ENCODE measurements around the gene BICDL1.

Gene BICDL1

DNA sequence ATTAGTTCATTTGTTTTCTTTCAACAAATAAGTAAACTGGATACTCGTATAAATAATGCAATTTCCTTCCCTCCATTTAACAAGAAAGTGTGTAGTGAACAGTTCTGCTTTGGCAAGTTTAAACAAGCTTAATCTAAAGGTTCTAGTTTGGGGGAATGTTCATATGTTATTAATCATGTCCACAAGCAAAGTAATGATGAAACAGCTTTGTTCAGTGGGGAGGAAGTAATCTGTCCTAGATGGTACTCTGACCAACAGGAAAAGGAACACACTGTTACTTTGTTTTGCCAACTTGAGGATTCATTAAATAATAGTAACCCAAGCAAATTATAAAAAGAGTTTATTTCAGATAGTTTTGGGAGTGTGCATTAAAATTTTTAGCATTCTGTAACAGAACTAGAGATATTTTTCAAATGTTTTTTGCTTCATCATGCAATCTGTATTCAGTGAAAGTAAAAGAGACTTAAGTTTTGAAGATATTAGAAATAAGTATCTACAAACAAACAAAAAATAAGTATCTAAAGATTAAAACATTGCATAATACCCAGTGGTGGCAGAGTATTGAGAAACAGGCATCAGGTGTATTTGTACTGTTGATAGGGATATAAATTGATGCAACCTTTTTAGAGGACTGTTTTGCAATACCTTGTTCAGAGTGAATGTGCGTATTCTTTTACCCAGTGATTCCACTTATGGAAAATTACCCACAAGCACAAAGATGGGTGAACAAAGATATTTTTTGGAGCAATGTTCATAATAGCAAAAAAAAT lies 66.4 kb downstream of the BICDL1 start:
- DNase-seq (ENCODE audit: low read depth in 2 of 2), result no peak

DNA sequence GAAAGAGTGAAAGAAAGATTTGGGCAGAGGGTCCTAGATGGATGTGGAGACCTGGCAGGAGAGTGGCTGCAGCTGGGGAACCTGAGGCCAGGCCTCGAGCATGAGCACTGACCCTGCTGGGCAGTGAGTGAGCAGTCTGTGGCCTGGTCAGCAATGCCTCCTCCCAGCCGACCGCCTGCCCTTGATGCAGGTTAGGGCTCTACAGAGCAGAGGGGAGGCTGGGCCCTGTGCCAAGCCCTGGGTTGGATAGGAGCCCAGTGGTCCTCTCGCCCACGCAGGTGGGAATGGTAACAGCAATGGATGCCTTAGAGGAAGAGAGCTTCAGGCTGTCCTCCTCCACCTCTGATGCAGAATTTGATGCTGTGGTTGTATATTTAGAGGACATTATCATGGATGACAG lies 67.7 kb downstream of the BICDL1 start:
- DNase-seq (ENCODE audit: low read depth in 2 of 2), result no peak

DNA sequence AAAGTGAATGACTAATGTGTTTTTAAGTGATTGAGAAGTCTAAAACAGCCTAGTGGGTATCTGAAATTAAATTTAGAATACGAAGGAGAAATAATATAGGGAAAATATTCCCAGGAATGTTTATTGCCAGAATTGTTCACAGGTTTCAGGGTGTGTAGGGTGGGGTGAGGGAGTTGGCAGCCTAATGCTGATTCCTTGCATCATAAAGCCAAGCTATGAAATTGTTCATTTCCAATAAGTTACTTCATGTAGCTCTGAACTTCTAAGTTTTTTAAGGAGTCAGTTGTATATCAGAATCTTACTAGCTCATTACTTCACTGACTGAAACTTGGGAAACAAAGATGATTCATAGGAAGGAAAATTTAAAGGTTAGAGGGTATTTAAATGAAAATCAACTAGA lies 71.2 kb downstream of the BICDL1 start:
- no peak for DNase-seq (ENCODE audit: low read depth in 2 of 2)

DNA sequence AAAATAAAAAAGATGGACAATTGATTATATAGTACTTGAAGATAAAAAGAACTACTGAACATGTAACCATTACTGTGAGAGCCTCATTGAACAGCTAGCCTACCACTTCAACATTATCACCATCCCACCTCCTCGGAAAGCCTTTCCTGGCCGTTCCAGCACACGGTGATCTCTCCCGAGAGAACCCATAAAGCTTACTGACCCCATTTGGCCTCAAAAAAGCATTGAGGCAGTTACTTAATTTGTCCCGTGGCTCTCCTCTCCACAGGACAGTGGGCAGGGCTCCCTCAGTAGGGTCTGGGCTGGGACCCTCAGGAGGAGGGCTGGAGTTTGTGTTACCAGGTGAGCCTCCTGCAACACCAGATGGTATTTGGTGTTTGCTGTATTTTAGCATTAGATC lies 71.7 kb downstream of the BICDL1 start:
- DNase-seq (ENCODE audit: low read depth in 2 of 2), result no peak

GRCh38 chr12:120061575-120062214 lies 72.7 kb downstream of the BICDL1 start:
- no peak for DNase-seq (ENCODE audit: low read depth in 2 of 2)

GRCh38 chr12:120062976-120063579 lies 74.0 kb downstream of the BICDL1 start:
- DNase-seq (ENCODE audit: low read depth in 2 of 2), result no peak

DNA sequence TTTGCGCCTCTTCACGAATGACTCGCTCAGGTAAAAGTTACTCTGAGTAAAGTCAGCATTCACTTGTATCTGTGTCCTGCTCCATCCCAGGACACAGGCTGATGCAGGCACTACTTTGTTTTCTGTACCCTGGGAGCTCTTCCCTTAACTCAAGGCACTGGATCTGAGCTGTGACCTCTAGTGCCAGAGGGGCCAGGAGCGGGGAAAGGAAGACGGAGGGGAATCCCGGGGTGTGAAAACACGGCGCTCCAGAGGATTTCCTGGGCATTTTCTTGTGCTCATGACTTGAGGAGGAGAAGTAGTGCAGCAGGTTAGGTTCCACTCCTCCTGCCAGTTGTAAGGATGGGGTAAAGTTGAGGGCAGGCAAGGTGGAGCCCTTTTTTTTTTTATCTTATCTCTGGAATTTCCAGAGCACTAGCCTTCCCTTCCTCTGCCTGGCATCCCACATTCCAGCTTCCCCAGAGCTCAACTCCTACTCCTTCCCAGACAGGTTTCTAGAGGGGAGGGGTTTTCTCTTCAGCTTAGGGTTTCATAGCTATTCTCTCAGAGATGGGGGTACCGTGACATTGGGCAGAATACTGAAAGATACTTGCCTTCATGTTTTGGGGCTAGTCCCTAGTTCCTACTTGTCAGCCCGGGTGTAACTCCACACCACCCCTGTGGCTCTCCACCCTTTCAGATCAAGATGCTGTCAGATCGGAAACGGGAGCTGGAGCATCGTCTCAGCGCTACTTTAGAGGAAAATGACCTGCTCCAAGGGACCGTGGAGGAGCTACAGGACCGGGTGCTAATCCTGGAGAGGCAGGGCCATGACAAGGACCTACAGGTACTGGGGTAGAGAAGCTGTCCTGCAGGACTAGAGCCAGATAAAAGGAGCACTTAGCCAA lies 75.3 kb downstream of the BICDL1 start:
- no peak for DNase-seq (ENCODE audit: low read depth in 2 of 2)

GRCh38 chr12:120065472-120065871 lies 76.4 kb downstream of the BICDL1 start:
- no peak for DNase-seq (ENCODE audit: low read depth in 2 of 2)

- no peak for DNase-seq (ENCODE audit: low read depth in 2 of 2)
These were observed 77.3 kb downstream of the BICDL1 start for GRCh38 chr12:120066341-120066740.

- no peak for DNase-seq (ENCODE audit: low read depth in 2 of 2)
These were observed 78.2 kb downstream of the BICDL1 start for GRCh38 chr12:120067084-120067869.

GRCh38 chr12:120067901-120068300 lies 78.9 kb downstream of the BICDL1 start:
- no peak for DNase-seq (ENCODE audit: low read depth in 2 of 2)

GRCh38 chr12:120069278-120069677 lies 80.2 kb downstream of the BICDL1 start:
- DNase-seq (ENCODE audit: low read depth in 2 of 2), result no peak

GRCh38 chr12:120071493-120072020 lies 82.5 kb downstream of the BICDL1 start:
- no peak for DNase-seq (ENCODE audit: low read depth in 2 of 2)

DNA sequence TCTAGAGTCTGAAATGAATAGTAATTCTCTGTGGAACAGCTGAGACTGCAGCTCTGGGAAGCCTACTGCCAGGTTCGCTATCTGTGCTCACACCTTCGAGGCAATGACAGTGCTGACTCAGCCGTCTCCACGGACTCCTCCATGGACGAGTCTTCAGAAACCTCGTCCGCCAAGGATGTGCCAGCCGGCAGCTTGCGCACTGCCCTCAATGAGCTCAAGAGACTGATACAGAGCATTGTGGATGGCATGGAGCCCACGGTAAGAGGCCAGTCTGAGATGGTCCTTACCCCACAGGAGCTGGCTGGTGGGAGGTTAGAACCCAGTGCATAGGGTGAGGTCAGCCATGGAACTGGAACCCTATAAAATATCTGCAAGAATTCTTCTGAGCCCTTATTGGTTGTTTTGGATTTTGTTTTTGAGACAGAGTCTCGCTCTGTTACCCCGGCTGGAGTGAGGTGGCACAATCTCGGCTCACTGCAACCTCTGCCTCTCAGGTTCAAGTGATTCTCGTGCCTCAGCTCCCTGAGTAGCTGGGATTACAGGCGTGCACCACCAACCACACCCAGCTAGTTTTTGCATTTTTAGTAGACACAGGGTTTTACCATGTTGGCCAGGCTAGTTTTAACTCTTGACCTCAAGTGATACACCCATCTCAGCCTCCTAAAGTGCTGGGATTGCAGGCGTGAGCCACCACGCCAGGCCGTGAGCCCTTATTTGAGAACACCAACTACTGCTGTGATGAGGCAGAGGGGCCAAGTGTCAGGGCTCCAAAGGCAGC lies 83.6 kb downstream of the BICDL1 start:
- no peak for DNase-seq (ENCODE audit: low read depth in 2 of 2)

DNA sequence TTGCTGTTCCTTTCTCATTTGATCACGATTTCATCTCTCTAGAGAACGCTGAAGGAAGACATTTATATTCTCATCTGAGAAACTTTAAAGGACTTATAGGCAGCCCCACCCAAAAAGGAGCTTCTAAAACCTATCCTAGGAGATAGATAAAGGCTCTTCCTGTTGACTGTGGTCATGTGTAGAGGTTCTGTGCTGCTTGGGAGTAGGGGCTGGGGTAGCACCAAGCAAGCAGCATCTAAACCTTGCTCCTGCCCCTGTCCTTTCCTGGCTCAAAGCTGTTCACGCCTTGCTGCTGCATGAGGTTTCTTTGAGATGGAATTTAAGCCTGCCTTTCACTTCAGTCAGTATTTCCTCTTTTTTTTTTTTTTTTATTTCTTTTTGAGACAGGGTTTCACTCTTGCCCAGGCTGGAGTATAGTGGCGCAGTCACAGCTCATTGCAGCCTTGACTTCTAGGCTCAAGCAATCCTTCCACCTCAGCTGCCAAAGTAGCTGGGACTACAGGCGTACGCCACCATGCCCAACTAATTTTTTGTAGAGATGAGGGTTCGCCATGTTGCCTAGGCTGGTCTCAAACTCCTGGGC lies 86.1 kb downstream of the BICDL1 start:
- DNase-seq (ENCODE audit: low read depth in 2 of 2), result no peak

DNA sequence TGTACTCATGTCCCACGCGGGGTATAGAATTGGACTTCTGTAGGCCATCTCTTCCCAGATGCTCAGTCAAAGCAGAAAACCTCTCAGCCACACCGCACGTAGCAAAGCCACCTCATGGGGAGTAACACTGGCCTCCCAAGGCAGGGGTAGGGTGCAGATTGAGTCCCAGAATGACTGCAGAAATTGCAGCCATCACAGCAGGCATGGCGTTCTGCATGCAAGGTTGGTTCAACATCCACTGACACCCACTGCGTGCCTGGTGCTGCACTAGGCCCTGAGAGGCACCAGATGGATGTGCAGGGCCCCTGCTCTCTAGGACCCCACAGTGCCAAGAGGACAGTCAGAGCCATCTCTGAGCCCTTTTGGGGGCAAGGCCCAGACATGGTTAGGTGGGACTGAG lies 87.6 kb downstream of the BICDL1 start:
- no peak for DNase-seq (ENCODE audit: low read depth in 2 of 2)

DNA sequence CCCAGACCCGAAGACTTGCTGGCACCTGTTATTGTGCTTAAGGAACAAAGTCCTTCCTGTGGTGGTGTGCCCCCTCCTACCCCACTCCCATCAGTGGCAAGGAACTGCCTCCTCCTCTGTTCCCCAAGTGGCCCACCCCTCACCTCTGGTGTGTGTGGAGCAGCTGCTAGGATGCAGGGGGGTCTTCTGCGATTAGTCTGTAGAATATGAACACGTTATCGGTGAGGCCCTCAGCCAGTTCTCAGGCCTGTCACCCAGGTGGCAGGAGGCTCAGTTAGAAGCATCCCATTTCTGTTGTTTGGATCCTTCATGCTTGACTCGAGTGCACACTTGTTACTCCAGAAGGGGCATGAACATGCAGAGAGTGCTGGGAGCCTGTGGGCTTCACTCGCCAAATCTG lies 88.2 kb downstream of the BICDL1 start:
- DNase-seq (ENCODE audit: low read depth in 2 of 2), result no peak

DNA sequence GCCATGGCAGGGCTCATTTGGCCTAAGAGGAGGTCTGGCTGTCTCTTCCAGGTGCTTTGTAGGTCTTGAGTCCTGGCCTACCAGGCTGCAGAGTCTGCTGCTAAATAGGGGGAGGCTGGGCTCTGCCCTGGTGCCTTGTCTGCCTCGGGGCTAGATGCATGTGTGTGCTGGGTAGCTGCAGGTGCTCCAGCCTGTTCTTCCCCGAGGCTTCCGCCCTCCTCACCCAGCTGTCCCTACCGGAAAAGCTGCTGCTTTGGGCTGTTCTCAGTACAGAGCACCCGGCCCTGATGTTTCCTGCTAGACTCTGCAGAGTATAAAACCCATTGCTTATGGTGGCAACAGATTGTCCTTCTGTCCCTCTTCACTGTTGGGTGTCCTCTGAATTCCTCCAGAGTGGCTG lies 89.8 kb downstream of the BICDL1 start:
- no peak for DNase-seq (ENCODE audit: low read depth in 2 of 2)

DNA sequence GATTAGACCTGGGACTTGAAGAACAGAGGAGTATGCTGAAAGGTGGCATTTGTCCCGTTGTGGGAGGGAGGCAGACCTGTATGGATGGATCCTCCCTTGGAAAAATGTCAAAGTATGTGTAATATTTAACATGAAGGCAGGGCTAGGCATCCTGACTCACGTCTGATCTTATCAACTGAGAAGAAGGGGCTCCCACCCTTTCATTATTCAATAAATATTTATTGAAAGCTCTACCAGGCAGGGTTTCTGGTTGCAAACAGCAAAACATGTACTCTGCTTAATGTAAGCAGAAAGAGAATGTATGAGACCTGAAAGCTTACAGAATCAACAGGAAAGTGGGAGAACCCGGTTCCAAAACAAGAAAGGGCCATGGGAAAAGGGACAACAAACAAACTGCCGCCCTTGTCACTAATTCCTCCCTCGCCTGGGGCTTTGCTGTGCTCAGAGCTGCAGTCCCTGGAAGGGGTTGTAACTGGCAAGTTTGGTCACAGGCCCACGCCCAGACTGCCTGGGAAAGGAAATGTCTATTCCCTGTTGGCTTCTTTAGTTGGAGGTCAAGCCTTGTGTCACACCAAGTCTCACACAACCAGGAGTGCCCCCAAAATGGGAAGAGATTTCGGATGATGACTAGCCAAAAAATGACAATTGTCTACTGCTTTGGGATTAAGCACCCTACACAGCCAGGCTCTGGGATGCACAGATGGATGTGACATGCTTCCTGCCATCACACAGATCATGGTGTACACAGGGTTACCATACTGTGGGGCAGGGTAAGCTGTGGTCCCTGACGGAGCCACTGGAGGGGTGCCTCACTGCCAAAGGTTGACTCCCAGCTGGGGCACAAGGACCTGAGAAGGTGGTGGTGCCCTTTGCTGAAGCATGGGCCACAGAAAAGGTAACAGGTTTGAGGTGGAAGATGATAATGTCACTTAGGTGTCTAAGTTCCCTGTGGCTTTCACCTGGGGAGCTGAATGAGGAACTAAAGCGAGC lies 90.7 kb downstream of the BICDL1 start:
- no peak for DNase-seq (ENCODE audit: low read depth in 2 of 2)

All from stimulated activated CD4-positive, alpha-beta T cell treated with anti-CD3 and anti-CD28 coated beads, Interleukin-15, amount 100 ng/mL, for 48 hours (primary cell).